ENCODE measurements around the gene CYP2C18.
"Not testable (repeated sequence)": the region's sequence is repeated elsewhere in the genome, so short reads cannot be mapped to it uniquely, and the experiment has no call there.

The CYP2C18 gene

DNA sequence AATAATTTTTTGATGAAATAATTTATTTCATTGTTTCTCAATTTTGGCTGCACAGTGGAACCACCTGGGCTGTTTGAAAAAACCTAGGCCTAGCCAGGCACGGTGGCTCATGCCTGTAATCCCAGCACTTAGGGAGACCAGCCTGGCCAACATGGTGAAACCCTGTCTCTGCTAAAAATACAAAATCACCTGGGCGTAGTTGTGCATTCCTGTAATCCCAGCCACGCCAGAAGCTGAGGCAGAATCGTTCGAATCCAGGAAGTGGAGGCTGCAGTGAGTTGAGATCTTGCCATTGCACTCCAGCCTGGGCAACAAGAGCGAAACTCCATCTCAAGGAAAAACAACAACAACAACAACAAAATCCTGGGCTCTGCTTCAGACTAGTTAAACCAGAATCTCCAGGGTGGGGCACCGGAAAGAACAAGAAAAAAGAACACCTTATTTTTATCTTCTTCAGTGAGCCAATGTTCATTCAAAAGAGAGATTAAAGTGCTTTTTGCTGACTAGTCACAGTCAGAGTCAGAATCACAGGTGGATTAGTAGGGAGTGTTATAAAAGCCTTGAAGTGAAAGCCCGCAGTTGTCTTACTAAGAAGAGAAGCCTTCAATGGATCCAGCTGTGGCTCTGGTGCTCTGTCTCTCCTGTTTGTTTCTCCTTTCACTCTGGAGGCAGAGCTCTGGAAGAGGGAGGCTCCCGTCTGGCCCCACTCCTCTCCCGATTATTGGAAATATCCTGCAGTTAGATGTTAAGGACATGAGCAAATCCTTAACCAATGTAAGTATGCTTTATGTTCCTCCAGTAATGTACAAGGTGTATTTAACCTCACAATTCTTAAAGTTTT is at the start of gene CYP2C18:
CYP2C18 (plus strand) TSS at position 516 of the 841 bp plus-strand sequence; CDS start at position 607, 91 bp downstream.
- H3K4me3 ChIP-seq (replicated peaks; ENCODE audit: low read depth, low read length) = no peak within 1 kb of the TSS
- TF ChIP-seq, protein P1, sequence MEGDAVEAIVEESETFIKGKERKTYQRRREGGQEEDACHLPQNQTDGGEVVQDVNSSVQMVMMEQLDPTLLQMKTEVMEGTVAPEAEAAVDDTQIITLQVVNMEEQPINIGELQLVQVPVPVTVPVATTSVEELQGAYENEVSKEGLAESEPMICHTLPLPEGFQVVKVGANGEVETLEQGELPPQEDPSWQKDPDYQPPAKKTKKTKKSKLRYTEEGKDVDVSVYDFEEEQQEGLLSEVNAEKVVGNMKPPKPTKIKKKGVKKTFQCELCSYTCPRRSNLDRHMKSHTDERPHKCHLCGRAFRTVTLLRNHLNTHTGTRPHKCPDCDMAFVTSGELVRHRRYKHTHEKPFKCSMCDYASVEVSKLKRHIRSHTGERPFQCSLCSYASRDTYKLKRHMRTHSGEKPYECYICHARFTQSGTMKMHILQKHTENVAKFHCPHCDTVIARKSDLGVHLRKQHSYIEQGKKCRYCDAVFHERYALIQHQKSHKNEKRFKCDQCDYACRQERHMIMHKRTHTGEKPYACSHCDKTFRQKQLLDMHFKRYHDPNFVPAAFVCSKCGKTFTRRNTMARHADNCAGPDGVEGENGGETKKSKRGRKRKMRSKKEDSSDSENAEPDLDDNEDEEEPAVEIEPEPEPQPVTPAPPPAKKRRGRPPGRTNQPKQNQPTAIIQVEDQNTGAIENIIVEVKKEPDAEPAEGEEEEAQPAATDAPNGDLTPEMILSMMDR (IDR thresholded peaks at IDR 0.05; ENCODE audit: low read depth, low read length, missing control alignments) = no peak
- DNase-seq (ENCODE audit: extremely low read depth, low read depth) = no peak

DNA sequence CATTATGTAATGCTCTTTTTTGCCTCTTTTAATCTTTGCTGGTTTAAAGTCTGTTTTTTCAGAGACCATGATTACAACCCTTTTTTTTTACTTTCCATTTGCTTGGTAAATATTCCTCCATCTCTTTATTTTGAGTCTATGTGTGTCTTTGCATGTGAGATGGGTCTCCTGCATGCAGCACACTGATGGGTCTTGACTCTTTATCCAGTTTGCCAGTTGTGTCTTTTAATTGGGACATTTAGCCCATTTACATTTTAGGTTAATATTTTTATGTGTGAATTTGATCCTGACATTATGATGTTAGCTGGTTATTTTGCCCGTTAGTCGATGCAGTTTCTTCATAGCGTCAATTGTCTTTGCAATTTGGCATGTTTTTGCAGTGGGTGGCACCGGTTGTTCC is 45.4 kb upstream of the CYP2C18 start:
- not testable (repeated sequence) for DNase-seq (ENCODE audit: extremely low read depth, low read depth)

DNA sequence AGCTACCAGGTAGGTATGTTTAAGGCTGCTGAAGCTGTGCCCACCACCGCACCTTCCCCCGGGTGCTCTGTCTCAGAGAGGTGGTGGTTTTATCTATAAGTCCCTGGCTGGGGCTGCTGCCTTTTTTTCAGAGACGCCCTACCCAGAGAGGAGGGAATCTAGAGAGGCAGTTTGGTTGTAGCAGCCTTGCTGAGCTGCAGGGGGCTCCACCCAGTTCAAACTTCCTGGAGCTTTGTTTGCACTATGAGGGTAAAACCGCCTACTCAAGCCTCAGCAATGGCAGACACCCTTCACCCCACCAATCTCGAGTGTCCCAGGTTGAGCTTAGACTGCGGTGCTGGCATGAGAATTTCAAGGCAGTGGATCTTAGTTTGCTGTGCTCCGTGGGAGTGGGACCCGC is 43.6 kb upstream of the CYP2C18 start:
- H3K4me3 ChIP-seq (replicated peaks; ENCODE audit: low read depth, low read length) = no peak overlapping the region
- DNase-seq (ENCODE audit: extremely low read depth, low read depth) = no peak
- TF ChIP-seq, protein P1 (IDR thresholded peaks at IDR 0.05; ENCODE audit: low read depth, low read length, missing control alignments) = no peak

More for the DNA sequence above, 45.4 kb upstream of the CYP2C18 start:
- H3K4me3 ChIP-seq (replicated peaks; ENCODE audit: low read depth, low read length) = not testable (repeated sequence)

DNA sequence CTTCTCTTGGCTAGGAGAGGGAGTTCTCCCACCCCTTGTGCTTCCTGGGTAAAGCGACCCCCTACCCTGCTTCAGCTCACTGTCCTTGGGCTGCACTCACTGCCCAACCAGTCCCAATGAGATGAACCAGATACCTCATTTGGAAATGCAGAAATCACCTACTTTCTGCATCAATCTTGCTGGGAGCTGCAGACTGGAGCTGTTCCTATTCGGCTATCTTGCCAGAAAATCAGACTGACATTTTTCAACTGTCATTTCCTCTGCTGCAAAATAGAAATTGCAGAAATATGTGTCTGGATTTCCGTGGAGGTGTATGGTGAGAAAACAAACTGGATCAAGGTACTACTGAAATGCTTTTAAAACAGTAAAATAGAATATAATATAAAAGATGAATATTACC is 43.0 kb upstream of the CYP2C18 start:
- no peak overlapping the region for H3K4me3 ChIP-seq (replicated peaks; ENCODE audit: low read depth, low read length)
- DNase-seq (ENCODE audit: extremely low read depth, low read depth) = no peak
- TF ChIP-seq, protein P1 (IDR thresholded peaks at IDR 0.05; ENCODE audit: low read depth, low read length, missing control alignments) = no peak

DNA sequence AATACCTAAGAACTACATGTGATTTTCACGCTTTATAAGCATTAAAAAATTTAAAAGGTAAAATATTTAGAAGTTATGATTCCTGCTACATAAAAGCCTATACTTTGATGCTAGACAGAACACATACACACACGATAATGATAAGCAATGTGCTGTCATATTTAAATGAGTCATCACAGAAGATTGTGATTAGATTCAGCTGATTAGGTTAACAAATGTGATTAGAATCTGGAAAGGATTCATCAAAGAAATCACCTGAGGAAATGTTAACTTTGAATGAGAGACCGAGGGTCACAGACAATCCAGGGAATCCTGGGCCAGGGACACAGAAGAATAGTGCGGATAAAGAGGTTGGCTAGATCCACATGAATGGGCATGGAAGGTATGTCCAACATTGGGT is 42.0 kb upstream of the CYP2C18 start:
- DNase-seq (ENCODE audit: extremely low read depth, low read depth) = no peak
- H3K4me3 ChIP-seq (replicated peaks; ENCODE audit: low read depth, low read length) = no peak overlapping the region
- TF ChIP-seq, protein P1 (IDR thresholded peaks at IDR 0.05; ENCODE audit: low read depth, low read length, missing control alignments) = no peak

DNA sequence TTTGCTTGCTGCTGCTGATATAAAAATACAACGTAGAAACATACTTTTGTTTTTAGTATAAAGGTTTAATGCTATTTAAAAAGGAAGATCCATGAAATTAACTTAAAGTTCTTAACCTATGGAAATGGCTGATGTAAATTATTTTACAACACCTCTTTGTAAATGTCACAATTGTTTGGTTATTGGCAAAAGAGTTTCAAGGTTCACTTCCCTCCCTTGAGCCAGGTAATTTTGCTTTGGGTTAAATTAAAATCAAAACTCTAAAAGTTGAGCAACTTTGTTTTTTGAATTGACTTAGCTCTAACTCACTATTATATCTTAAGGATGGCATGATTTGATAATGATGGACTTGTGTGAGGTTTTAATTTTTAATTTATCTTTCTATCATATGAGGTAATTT is 39.2 kb upstream of the CYP2C18 start:
- H3K4me3 ChIP-seq (replicated peaks; ENCODE audit: low read depth, low read length) = no peak overlapping the region
- TF ChIP-seq, protein P1 (IDR thresholded peaks at IDR 0.05; ENCODE audit: low read depth, low read length, missing control alignments) = no peak
- no peak for DNase-seq (ENCODE audit: extremely low read depth, low read depth)

DNA sequence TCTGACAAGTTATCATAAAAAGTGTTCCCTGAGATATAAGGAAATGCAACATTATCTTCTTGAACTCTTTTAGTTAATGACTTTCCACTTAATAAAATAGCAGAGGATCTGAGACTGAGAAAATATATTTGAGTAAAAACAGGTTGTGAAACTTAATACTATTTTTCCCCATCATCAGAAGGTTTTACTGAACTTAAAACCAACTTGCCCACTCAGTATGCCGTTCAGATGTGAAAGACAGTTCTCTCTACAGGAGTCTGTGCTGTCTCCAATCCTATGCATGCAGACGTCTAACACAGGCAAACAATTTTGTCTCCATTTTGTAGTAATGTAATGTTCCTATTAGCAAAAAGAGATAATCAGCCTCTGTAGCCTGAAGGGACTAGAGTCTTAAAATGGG is 38.2 kb upstream of the CYP2C18 start:
- no peak overlapping the region for H3K4me3 ChIP-seq (replicated peaks; ENCODE audit: low read depth, low read length)
- no peak for DNase-seq (ENCODE audit: extremely low read depth, low read depth)
- TF ChIP-seq, protein P1 (IDR thresholded peaks at IDR 0.05; ENCODE audit: low read depth, low read length, missing control alignments) = no peak

DNA sequence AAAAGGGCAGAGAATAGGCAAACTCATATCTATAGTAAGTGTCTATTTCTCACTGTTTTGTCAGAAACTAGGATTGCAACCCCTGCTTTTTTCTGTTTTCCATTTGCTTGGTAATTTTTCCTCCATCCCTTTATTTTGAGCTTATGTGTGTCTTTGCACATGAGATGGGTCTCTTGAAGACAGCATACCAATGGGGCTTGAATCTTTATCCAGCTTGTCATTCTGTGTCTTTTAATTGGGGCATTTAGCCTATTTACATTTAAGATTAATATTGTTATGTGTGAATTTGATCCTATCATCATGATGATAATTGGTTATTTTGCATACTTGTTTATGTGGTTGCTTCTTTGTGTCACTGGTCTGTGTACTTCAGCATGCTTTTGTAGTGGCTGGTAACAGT is 28.3 kb upstream of the CYP2C18 start:
- not testable (repeated sequence) for H3K4me3 ChIP-seq (replicated peaks; ENCODE audit: low read depth, low read length); DNase-seq (ENCODE audit: extremely low read depth, low read depth)

DNA sequence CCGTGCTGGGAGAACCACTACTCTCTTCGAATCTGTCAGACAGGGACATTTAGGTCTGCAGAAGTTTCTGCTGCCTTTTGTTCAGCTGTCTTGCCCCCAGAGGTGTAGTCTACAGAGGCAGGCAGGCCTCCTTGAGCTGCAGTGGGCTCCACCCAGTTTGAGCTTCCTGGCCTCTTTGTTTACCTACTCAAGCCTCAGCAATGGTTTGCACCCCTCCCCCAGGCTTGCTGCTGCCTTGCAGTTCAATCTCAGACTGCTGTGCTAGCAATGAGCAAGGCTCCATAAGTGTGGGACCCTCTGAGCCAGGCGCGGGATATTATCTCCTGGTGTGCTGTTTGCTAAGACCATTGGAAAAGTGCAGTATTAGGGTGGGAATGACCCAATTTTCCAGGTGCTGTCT is 20.5 kb upstream of the CYP2C18 start:
- DNase-seq (ENCODE audit: extremely low read depth, low read depth); H3K4me3 ChIP-seq (replicated peaks; ENCODE audit: low read depth, low read length): not testable (repeated sequence)

Data from HFF-Myc (cell line).